Measurements from ENCODE around the gene NSD1.

The NSD1 gene

GRCh38 chr5:177183142-177183541, 49.6 kb downstream of the NSD1 start:
- no peak for DNase-seq

DNA sequence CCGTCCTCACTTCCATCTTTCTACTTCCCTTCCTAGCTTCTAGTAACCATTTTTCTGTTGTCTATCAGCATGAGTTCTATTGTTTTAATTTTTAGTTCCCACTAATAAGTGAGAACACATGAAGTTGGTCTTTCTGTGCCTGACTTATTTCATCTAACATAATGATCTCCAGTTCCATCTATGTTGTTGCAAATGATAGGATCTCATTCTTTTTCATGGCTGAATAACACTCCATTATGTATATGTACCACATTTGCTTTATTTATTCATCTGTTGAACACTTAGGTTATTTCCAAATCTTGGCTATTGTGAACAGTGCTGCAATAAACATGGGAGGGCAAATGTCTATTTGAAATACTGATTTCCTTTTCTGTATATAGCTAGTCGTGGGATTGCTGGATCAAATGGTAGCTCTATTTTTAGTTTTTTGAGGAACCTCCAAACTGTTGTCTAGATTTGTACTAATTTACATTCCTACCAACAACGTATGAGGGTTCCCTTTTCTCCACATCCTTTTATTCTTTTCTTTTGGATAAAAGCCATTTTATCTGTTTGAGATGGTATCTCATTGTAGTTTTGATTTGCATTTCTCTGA, 50.3 kb downstream of the NSD1 start:
- DNase-seq, result no peak

DNA sequence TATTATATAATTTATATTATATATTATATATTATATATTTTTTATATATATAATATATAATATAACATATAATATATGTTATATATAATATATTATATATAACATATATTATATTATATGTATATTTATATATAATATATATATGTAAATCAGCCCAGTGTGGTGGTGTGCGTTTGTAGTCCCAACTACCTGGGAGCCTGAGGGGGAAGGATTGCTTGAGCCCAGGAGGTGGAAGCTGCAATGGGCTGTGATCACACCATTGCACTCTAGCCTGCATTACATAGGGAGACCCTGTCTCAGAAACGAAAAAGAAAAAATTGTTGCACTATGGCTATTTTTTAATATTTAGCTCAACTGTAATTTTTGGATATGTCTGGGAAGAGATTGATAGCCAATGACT, 52.4 kb downstream of the NSD1 start:
- no peak for DNase-seq

DNA sequence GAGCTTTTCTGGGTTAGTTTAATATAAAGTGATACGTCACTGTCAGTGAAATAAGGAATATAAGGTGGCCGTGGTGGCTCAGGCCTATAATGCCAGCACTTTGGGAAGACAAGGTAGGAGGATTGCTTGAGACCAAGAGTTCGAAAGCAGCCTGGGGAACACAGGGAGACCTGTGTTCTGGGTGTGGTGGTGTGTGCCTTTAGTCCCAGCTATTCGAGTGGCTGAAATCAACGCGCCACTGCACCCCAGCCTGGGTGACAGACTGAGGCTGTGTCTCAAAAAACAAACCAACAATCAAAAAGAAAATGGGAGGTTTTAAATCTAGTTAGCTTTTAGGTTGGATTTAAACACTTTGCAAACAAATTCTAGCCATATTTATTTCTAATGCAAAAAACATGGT, 53.1 kb downstream of the NSD1 start:
- DNase-seq, result no peak

DNA sequence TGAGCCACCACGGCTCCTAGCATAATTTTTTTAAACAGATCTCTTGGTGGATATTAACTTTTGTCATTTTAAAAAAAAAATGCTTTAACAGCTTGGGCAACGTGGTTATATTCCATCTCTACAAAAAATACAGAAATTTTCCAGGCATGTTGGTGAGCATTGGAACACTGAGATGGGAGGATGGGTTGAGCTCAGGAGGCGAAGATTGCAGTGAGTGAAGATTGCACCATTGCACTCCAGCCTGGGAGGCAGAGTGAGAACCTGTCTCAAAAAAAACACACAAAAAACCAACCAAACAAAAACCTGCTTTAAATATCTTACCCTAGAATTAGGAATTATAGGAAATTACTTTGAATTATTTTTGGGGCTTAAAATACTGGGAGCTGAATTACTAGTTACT, 55.2 kb downstream of the NSD1 start:
- no peak for DNase-seq

- DNase-seq, result no peak
These were observed 55.8 kb downstream of the NSD1 start for GRCh38 chr5:177189416-177189815.

DNA sequence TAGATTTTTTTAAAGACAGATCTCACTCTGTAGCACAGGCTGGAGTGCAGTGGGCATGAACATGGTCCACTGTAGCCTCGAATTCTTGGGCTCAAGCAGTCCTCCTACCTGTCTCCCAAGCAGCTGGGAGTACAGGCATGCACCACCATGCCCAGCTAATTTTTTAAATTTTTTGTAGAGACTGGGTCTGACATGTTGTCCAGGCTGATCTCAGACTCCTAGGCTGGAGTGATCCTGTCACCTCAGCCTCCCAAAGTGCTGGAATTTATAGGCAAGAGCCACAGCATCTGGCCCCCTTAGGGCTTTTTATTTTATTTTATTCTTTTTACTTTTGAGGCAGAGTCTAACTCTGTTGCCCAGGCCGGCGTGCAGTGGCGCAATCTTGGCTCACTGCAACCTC, 56.4 kb downstream of the NSD1 start:
- no peak for DNase-seq

GRCh38 chr5:177194268-177194667, 60.7 kb downstream of the NSD1 start:
- no peak for DNase-seq

DNA sequence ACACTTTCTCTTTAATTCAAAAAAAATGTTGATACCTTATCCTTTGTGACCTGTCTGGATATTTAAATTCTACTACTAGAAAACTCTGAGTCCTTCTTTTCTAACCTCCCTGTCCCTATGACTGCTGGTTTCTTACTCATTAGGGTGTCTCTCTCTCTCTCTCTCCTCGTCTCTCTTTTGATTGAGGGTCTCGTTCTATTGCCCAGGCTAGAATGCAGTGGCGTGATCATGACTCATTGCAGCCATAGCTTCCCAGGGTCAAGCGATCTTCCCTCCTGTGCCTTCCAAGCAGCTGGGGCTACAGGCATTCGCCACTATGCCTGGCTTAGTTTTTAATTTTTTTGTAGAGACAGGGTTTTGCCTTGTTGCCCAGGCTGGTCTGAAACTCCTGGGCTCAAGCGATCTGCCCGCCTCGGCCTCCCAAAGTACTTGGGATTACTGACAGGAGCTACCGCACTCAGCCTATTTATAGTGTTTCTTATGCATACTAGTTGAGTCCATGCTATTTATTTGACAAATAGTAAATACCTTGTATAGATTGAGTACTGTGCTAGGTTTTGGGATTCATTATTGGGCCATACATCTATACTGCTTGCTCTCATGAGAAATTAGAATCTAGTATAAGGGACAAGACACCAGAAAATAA, 61.9 kb downstream of the NSD1 start:
- DNase-seq, result no peak

DNA sequence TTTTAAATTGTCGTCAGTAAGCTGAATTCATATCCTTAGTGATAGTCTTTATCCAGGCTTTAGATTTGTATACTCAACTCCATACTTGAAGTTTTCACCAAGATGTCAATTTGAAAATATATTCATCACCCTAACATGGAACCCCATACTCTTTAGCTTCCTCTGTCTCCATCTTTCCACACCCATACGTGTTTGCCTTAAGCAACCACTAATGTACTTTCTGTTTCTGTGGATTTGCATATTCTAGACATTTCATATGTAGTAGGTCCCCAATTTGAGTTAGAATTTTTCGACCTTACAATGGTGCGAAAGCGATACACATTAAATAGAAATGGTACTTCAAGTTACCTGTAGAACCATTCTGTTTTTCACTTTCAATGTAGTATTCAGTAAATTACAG, 65.2 kb downstream of the NSD1 start:
- DNase-seq, result no peak

DNA sequence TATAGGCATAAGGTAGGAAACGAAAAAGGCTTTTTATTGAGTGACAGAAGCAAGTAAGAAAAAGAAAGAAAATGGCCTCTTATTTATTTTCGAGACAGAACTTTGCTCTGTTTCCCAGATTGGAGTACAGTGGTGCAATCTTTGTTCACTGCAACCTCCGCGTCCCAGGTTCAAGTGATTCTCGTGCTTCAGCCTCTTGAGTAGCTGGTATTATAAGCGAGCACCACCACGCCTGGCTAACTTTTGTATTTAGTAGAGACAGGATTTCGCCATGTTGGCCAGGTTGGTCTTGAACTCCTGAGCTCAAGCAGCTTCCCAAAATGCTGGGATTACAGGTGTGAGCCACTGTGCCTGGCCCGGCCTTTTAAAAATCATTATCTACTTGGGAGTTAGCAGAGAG, 70.7 kb downstream of the NSD1 start:
- DNase-seq, result no peak

DNA sequence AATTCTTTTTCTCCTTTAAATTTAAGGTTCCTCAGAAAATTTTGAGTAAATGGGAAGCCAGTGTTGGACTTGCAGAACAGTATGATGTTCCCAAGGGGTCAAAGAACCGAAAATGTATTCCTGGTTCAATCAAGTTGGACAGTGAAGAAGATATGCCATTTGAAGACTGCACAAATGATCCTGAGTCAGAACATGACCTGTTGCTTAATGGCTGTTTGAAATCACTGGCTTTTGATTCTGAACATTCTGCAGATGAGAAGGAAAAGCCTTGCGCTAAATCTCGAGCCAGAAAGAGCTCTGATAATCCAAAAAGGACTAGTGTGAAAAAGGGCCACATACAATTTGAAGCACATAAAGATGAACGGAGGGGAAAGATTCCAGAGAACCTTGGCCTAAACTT, 76.0 kb downstream of the NSD1 start:
- no peak for DNase-seq

- no peak for DNase-seq
These were observed 78.7 kb downstream of the NSD1 start for GRCh38 chr5:177212242-177212641.

DNA sequence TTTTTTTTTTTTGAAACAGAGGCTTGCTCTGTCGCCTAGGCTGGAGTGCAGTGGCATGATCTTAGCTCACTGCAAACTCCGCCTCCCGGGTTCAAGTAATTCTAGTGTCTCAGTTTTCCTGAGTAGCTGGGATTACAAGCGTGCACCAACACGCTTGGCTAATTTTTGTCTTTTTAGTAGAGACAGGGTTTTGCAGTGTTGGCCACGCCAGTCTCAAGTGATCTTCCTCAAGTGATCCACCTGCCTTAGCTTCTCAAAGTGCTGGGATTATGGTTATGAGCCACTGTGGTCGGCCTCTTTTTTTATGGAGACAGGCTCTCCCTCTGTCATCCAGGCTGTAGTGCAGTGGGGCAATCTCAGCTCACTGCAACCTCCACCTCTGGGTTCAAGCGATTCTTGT, 87.0 kb downstream of the NSD1 start:
- DNase-seq, result no peak

- no peak for DNase-seq
These were observed 88.7 kb downstream of the NSD1 start for GRCh38 chr5:177222269-177222668.

- no peak for DNase-seq
These were observed 92.2 kb downstream of the NSD1 start for GRCh38 chr5:177225798-177226197.

DNA sequence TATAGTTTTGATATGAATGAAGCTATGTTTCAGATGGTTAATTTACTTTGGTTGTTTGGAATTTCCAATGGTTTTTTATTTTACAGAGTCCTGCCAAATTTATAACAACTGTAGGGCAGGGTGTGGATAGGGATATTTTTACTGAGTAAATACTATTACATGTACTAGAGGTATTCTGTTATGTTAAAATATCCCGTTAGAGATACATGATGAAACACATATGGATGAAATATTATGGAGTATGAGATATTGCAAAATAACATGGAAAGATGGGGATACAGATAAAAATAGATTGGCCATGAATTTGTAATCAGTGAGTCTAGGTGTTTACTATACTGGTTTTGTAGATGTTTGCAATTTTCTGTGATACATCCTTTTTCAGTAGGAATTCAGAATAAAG, 93.3 kb downstream of the NSD1 start:
- DNase-seq, result no peak

DNA sequence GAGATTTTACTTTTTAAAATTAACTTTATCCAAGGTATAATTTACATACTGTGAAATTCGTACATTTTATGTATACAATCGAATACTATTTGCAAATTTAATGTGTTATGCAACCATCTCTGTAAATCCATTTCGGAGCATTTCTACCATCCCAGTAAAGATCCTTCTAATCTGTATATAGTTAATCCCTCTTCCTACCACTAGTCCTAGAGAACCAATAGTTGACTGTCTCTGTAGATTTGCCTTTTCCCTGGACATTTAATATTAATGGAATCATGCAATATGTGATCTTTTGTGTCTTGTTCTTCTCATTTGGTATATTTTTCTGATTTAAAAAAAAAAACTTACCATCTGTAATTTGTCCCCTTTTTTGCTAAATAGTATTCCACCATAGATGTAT, 95.2 kb downstream of the NSD1 start:
- no peak for DNase-seq

GRCh38 chr5:177230660-177231059, 97.1 kb downstream of the NSD1 start:
- no peak for DNase-seq

DNA sequence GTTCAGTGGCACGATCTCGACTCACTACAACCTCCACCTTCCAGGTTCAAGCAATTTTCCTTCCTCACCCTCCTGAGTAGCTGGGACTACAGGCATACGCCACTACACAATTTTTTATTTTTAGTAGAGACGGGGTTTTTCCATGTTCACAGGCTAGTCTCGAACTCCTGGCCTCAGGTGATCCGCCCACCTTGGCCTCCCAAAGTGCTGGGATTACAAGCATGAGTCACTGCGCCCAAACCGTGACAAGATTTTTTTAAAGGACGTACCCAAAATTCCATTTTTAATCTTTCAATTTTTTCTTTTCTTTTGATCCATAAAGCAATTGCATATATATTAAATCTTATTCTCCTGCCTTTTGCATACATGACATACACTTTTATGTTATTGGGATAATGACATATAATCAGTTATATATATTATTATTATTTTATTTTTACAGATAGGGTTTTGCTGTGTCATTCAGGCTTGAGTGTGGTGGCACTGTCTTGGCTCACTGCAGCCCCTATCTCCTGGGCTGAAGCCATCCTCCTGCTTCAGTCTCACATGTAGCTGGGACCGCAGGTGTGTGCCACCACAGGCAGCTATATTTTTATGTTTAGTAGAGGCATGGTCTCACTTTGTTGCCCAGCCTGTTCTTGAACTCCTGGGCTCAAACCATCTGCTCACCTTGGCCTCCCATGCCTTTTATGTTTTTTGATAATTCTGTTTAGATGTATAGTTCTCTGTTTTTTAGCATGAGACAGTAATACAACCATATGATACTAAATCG, 98.1 kb downstream of the NSD1 start:
- no peak for DNase-seq

DNA sequence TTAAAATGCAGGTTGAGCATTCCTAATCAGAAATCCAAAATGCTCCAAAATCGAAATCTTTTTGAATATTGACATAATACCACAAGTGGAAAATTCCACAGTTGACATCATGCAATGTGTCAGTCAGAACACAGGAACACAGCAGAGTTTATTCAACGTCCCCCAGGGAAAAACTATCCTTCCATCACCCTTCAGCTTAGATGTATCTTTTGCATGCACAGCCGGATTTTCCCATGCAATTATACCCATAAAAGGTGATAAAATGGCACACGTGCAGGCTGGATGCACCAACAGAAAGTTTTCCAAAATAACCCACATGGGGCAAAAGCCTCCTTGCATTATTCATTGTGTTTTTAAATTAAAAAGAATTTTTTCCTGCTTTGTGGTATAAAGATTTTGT, 98.8 kb downstream of the NSD1 start:
- no peak for DNase-seq

GRCh38 chr5:177232761-177233160, 99.2 kb downstream of the NSD1 start:
- DNase-seq, result no peak

GRCh38 chr5:177233206-177233605, 99.6 kb downstream of the NSD1 start:
- DNase-seq, result no peak

DNA sequence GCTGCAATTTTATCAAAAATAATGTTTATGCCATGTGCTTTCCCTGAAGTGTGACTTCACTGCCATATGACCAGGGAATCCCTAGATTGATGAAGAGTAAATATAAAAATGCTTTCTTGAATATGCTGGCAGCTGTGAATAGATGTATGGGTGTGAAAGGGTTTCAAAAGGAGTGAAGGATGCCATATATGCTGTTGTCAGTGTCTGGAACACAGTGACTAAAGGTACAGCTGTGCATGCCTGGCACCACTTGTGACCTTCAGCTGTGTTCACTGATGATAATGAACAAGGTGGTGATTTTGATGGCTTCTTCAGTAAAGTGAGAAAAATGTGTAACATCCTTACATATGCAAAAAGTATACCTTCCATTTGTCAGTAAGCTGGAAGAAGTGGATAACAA, 100.2 kb downstream of the NSD1 start:
- DNase-seq, result no peak

- no peak for DNase-seq
These were observed 101.3 kb downstream of the NSD1 start for GRCh38 chr5:177234841-177235240.
